ENCODE results near the gene VCAM1. TPM values are rescaled to one million over a fixed set of nuclear protein-coding genes. Genes with fewer than 3 reads are reported as not detected.
"Not testable (repeated sequence)": the region's sequence is repeated elsewhere in the genome, so short reads cannot be mapped to it uniquely, and the experiment has no call there.

VCAM1 gene
- total RNA-seq, 1 donor = 382 TPM

- peak overlapping the region; percentile 32 for H2AFZ ChIP-seq (ENCODE audit: low read length)
- H3K4me1 ChIP-seq (ENCODE audit: insufficient read depth, low read length) = peaks cover 45% of the 10 kb centered on the region
- H3K27me3 ChIP-seq (ENCODE audit: insufficient read depth, low read length) = no peaks in the 10 kb centered on the region
- no peaks in the 10 kb centered on the region for H3K9me3 ChIP-seq (ENCODE audit: low read depth, low read length)
- H3K27ac ChIP-seq (ENCODE audit: low read depth, low read length) = peak overlapping the region; percentile 27
- no peaks in the 10 kb centered on the region for H4K20me1 ChIP-seq (ENCODE audit: insufficient read depth, low read length)
- H3K4me3 ChIP-seq (ENCODE audit: insufficient read depth, low read length) = no peak overlapping the region
- no peak for TF ChIP-seq CTCF (IDR thresholded peaks at IDR 0.05; ENCODE audit: extremely low read depth, low read depth, low read length)
- no peak for DNase-seq (ENCODE audit: insufficient read length, low spot score, missing footprints)
- peak overlapping the region; percentile 52 for H3K4me2 ChIP-seq (ENCODE audit: insufficient read depth, low read length)
- H3K79me2 ChIP-seq (ENCODE audit: insufficient read depth, low read length) = no peaks in the 10 kb centered on the region
- H3K36me3 ChIP-seq (ENCODE audit: insufficient read depth, low read length) = no peaks in the 10 kb centered on the region
Measured at GRCh38 chr1:100708476-100709062, 11.0 kb upstream of the VCAM1 start.

- no peaks in the 10 kb centered on the region for H3K27me3 ChIP-seq (ENCODE audit: insufficient read depth, low read length)
- H3K4me3 ChIP-seq (ENCODE audit: insufficient read depth, low read length) = no peak overlapping the region
- no peaks in the 10 kb centered on the region for H3K79me2 ChIP-seq (ENCODE audit: insufficient read depth, low read length)
- no peak overlapping the region for H2AFZ ChIP-seq (ENCODE audit: low read length)
- H4K20me1 ChIP-seq (ENCODE audit: insufficient read depth, low read length) = no peaks in the 10 kb centered on the region
- DNase-seq (ENCODE audit: insufficient read length, low spot score, missing footprints) = no peak
- peaks cover 41% of the 10 kb centered on the region for H3K4me1 ChIP-seq (ENCODE audit: insufficient read depth, low read length)
- no peak for TF ChIP-seq CTCF (IDR thresholded peaks at IDR 0.05; ENCODE audit: extremely low read depth, low read depth, low read length)
- no peaks in the 10 kb centered on the region for H3K36me3 ChIP-seq (ENCODE audit: insufficient read depth, low read length)
- no peaks in the 10 kb centered on the region for H3K9me3 ChIP-seq (ENCODE audit: low read depth, low read length)
- H3K27ac ChIP-seq (ENCODE audit: low read depth, low read length) = no peak overlapping the region
- H3K4me2 ChIP-seq (ENCODE audit: insufficient read depth, low read length) = no peak overlapping the region
Measured at GRCh38 chr1:100710906-100711682, 8.4 kb upstream of the VCAM1 start.

GRCh38 chr1:100713027-100713426, 6.5 kb upstream of the VCAM1 start:
- not testable (repeated sequence) for H3K36me3 ChIP-seq (ENCODE audit: insufficient read depth, low read length); DNase-seq (ENCODE audit: insufficient read length, low spot score, missing footprints); H3K79me2 ChIP-seq (ENCODE audit: insufficient read depth, low read length); H3K27ac ChIP-seq (ENCODE audit: low read depth, low read length); H3K4me2 ChIP-seq (ENCODE audit: insufficient read depth, low read length); H3K27me3 ChIP-seq (ENCODE audit: insufficient read depth, low read length); H2AFZ ChIP-seq (ENCODE audit: low read length); H4K20me1 ChIP-seq (ENCODE audit: insufficient read depth, low read length); H3K4me3 ChIP-seq (ENCODE audit: insufficient read depth, low read length); H3K9me3 ChIP-seq (ENCODE audit: low read depth, low read length)
- H3K4me1 ChIP-seq (ENCODE audit: insufficient read depth, low read length) = peaks cover 32% of the 10 kb centered on the region

GRCh38 chr1:100713626-100714025, 5.9 kb upstream of the VCAM1 start:
- Histone ChIP-seq H3K4me2 (ENCODE audit: insufficient read depth, low read length) (no peak overlapping the region), H3K27me3 (ENCODE audit: insufficient read depth, low read length) (no peaks in the 10 kb centered on the region), H3K9me3 (ENCODE audit: low read depth, low read length) (no peaks in the 10 kb centered on the region), H3K79me2 (ENCODE audit: insufficient read depth, low read length) (no peaks in the 10 kb centered on the region), H3K4me3 (ENCODE audit: insufficient read depth, low read length) (no peak overlapping the region), H3K4me1 (ENCODE audit: insufficient read depth, low read length) (peaks cover 30% of the 10 kb centered on the region), H3K27ac (ENCODE audit: low read depth, low read length) (no peak overlapping the region), H3K36me3 (ENCODE audit: insufficient read depth, low read length) (no peaks in the 10 kb centered on the region), H2AFZ (ENCODE audit: low read length) (peak overlapping the region; percentile 42), H4K20me1 (ENCODE audit: insufficient read depth, low read length) (no peaks in the 10 kb centered on the region)
- no peak for DNase-seq (ENCODE audit: insufficient read length, low spot score, missing footprints)
- no peak for TF ChIP-seq CTCF (IDR thresholded peaks at IDR 0.05; ENCODE audit: extremely low read depth, low read depth, low read length)
